T-helper 2 cell treated with Interferon-gamma antibody and Interleukin-4, amounts not matched to agents 5 μg/mL and 100 μg/mL, for 36 hours (primary cell): Measurements from ENCODE around the gene PXK.
"Not testable (repeated sequence)": the region's sequence is repeated elsewhere in the genome, so short reads cannot be mapped to it uniquely, and the experiment has no call there.

Source experiments
- DNase-seq: peaks from one replicate; pipeline ENCODE4 v3.0.0; 2021; ENCODE audit warnings: low spot score
- H3K27ac Mint-ChIP-seq: one replicate; pipeline ENCODE4 v1.8.0; 2021; ENCODE audit warnings: mild to moderate bottlenecking, mixed read lengths
- H3K27me3 Mint-ChIP-seq: one replicate; pipeline ENCODE4 v1.8.0; 2021; ENCODE audit warnings: low read depth, mixed read lengths
- H3K36me3 Mint-ChIP-seq: one replicate; pipeline ENCODE4 v1.8.0; 2021; ENCODE audit warnings: low read depth, mixed read lengths
- H3K4me1 Mint-ChIP-seq: one replicate; pipeline ENCODE4 v1.8.0; 2021; ENCODE audit warnings: low read depth, mixed read lengths
- H3K4me3 Mint-ChIP-seq: one replicate; pipeline ENCODE4 v1.8.0; 2022; ENCODE audit warnings: mild to moderate bottlenecking, moderate library complexity, mixed read lengths
- H3K9me3 Mint-ChIP-seq: one replicate; pipeline ENCODE4 v1.8.0; 2021; ENCODE audit warnings: mixed read lengths

The PXK gene

GRCh38 chr3:58329150-58329921 lies 3.4 kb upstream of the PXK start:
- peak overlapping the region; percentile 26 for H3K27ac Mint-ChIP-seq
- no peak for DNase-seq
- peaks cover 28% of the 10 kb centered on the region for H3K4me1 Mint-ChIP-seq
- H3K4me3 Mint-ChIP-seq, result no peak overlapping the region
- H3K27me3 Mint-ChIP-seq, result no peaks in the 10 kb centered on the region
- no peaks in the 10 kb centered on the region for H3K9me3 Mint-ChIP-seq
- peaks cover 1% of the 10 kb centered on the region for H3K36me3 Mint-ChIP-seq

GRCh38 chr3:58329922-58330413 lies 2.7 kb upstream of the PXK start:
- H3K27ac Mint-ChIP-seq, result no peak overlapping the region
- peaks cover 1% of the 10 kb centered on the region for H3K36me3 Mint-ChIP-seq
- no peaks in the 10 kb centered on the region for H3K9me3 Mint-ChIP-seq

GRCh38 chr3:58331593-58332152 lies 1.0 kb upstream of the PXK start:
- no peak for DNase-seq
- peak overlapping the region; percentile 70 for H3K4me3 Mint-ChIP-seq
- no peaks in the 10 kb centered on the region for H3K9me3 Mint-ChIP-seq
- peaks cover 6% of the 10 kb centered on the region for H3K36me3 Mint-ChIP-seq
- H3K4me1 Mint-ChIP-seq, result peaks cover 33% of the 10 kb centered on the region
- no peaks in the 10 kb centered on the region for H3K27me3 Mint-ChIP-seq
- H3K27ac Mint-ChIP-seq, result peak overlapping the region; percentile 33

More at GRCh38 chr3:58329922-58330413, 2.7 kb upstream of the PXK start:
- Mint-ChIP-seq H3K27me3 (no peaks in the 10 kb centered on the region), H3K4me3 (no peak overlapping the region), H3K4me1 (peaks cover 28% of the 10 kb centered on the region)
- no peak for DNase-seq

DNA sequence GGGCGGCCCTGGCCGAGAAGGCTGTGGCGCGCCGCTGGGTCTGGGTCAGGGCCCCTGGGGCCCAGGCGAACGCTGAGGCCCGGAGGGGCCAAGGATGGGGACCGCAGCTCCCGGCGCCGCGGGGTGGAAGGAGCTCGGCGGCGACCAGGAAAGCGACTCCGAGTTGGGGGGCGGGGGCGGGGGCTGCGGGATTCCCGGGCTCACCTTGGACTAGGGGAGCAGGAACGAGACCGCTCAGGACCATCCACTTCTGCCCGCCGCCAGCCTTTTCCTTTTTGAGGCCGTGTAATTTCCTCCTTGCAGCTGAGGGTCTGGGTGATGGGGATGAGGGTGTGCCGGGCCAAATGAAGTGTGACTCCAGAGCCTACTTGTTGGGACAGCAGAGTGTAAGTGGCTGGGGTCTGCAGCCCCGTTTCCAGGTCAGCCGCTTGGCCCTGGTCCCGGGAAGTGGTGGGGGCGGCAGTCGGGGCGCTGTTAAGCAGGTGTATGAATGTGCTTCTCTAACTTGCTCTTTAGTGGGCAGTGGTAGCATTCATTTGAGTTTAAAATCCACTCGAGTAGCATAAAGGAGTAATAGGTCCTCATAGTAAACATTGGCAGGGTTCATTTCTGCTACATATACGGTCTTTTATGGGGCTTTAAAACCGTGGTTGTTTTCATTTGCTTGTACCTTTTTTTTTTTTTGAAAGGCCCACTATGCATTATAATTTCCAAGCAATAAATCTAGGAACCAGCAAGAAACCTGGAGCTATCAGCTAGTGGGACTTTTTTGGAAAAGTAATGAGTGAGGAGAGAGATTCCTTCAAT lies 717 bp downstream of the PXK start:
- peak overlapping the region; percentile 97 for H3K27ac Mint-ChIP-seq
- H3K27me3 Mint-ChIP-seq, result no peaks in the 10 kb centered on the region
- no peaks in the 10 kb centered on the region for H3K9me3 Mint-ChIP-seq
- peak; percentile 40 for DNase-seq
- H3K4me1 Mint-ChIP-seq, result peaks cover 34% of the 10 kb centered on the region
- peaks cover 11% of the 10 kb centered on the region for H3K36me3 Mint-ChIP-seq
- peak overlapping the region; percentile 99 for H3K4me3 Mint-ChIP-seq

DNA sequence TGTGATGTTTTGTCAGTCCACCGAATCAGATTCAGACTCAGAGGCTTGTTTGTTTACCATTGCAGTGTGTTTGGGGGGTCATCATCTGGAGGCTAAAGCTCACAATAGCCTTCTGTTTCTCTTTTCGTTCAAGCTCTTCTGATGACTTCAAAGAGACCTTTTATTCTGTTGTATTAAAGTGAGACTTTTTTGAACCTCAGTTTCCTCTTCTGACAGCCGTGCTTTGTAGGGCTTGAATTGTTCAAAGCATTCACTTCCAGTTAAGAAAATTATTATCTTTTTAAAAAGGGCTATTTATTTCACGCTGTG lies 1.3 kb downstream of the PXK start:
- no peaks in the 10 kb centered on the region for H3K27me3 Mint-ChIP-seq
- H3K4me3 Mint-ChIP-seq, result peak overlapping the region; percentile 99
- H3K9me3 Mint-ChIP-seq, result no peaks in the 10 kb centered on the region
- peaks cover 37% of the 10 kb centered on the region for H3K4me1 Mint-ChIP-seq
- no peak for DNase-seq
- peak overlapping the region; percentile 97 for H3K27ac Mint-ChIP-seq
- peaks cover 15% of the 10 kb centered on the region for H3K36me3 Mint-ChIP-seq

DNA sequence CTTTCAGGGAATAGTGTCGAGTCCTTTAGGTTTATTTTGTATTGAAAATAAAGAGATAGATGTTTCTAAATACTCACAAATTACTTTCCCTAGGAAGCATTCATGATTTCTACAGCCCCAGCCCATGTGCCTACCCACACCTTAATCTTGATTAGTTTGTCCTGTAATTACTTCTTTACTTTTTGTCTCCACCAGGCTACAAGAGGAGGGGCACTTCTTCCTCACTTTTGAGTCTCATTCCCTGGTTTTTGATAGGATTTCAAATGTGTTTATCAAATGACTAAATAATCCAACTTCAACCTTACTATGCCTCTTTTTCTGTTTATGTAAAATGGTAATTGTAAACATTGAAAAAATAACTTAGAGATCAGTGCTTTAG lies 1.8 kb downstream of the PXK start:
- Mint-ChIP-seq H3K4me1 (peaks cover 37% of the 10 kb centered on the region), H3K4me3 (peak overlapping the region; percentile 99), H3K27ac (peak overlapping the region; percentile 97), H3K27me3 (no peaks in the 10 kb centered on the region), H3K9me3 (no peaks in the 10 kb centered on the region), H3K36me3 (peaks cover 20% of the 10 kb centered on the region)
- DNase-seq, result no peak

- peak overlapping the region; percentile 99 for H3K4me3 Mint-ChIP-seq
- peaks cover 37% of the 10 kb centered on the region for H3K4me1 Mint-ChIP-seq
These were observed 2.9 kb downstream of the PXK start for GRCh38 chr3:58335652-58335947.

GRCh38 chr3:58336135-58336882 lies 3.6 kb downstream of the PXK start:
- Mint-ChIP-seq H3K36me3 (peaks cover 30% of the 10 kb centered on the region), H3K27ac (peak overlapping the region; percentile 49), H3K27me3 (no peaks in the 10 kb centered on the region), H3K4me3 (peak overlapping the region; percentile 4), H3K4me1 (peaks cover 44% of the 10 kb centered on the region), H3K9me3 (no peaks in the 10 kb centered on the region)
- no peak for DNase-seq

More at GRCh38 chr3:58335652-58335947, 2.9 kb downstream of the PXK start:
- DNase-seq, result no peak
- Mint-ChIP-seq H3K36me3 (peaks cover 23% of the 10 kb centered on the region), H3K27ac (peak overlapping the region; percentile 97), H3K9me3 (no peaks in the 10 kb centered on the region), H3K27me3 (no peaks in the 10 kb centered on the region)

DNA sequence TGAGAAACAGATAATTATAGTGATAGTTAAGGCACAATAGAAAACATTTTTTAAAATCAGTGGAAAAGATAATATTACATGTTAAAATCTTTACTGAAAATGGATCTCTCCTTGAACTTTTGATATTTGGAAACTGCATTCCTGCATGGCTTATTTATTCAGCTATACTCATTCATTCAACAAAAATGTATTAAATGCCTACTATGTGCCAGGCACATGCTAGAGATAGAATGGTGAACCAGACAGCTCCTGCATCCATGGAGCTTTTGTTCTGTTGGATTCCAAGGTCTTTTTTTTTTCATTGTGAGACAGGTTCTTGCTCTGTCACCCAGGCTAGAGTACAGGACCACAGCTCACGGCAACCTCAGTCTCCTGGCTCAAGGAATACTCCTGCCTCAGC lies 4.5 kb downstream of the PXK start:
- no peaks in the 10 kb centered on the region for H3K9me3 Mint-ChIP-seq
- H3K4me1 Mint-ChIP-seq, result peaks cover 44% of the 10 kb centered on the region
- H3K36me3 Mint-ChIP-seq, result peaks cover 36% of the 10 kb centered on the region
- H3K4me3 Mint-ChIP-seq, result no peak overlapping the region
- H3K27ac Mint-ChIP-seq, result no peak overlapping the region
- no peaks in the 10 kb centered on the region for H3K27me3 Mint-ChIP-seq
- DNase-seq, result no peak

GRCh38 chr3:58339146-58339545 lies 6.5 kb downstream of the PXK start:
- DNase-seq, H3K27me3 Mint-ChIP-seq, H3K4me3 Mint-ChIP-seq, H3K9me3 Mint-ChIP-seq: not testable (repeated sequence)
- Mint-ChIP-seq H3K27ac (peak overlapping the region; percentile 47), H3K36me3 (peaks cover 38% of the 10 kb centered on the region), H3K4me1 (peaks cover 46% of the 10 kb centered on the region)

- no peaks in the 10 kb centered on the region for H3K27me3 Mint-ChIP-seq
- no peaks in the 10 kb centered on the region for H3K9me3 Mint-ChIP-seq
- H3K4me1 Mint-ChIP-seq, result peaks cover 40% of the 10 kb centered on the region
- peaks cover 36% of the 10 kb centered on the region for H3K36me3 Mint-ChIP-seq
- DNase-seq, result no peak
- peak overlapping the region; percentile 24 for H3K27ac Mint-ChIP-seq
- H3K4me3 Mint-ChIP-seq, result no peak overlapping the region
These were observed 8.0 kb downstream of the PXK start for GRCh38 chr3:58340594-58341244.

- peaks cover 35% of the 10 kb centered on the region for H3K36me3 Mint-ChIP-seq
- peaks cover 40% of the 10 kb centered on the region for H3K4me1 Mint-ChIP-seq
- no peak for DNase-seq
- H3K9me3 Mint-ChIP-seq, result no peaks in the 10 kb centered on the region
- H3K27ac Mint-ChIP-seq, result no peak overlapping the region
- H3K4me3 Mint-ChIP-seq, result no peak overlapping the region
- no peaks in the 10 kb centered on the region for H3K27me3 Mint-ChIP-seq
These were observed 8.7 kb downstream of the PXK start for GRCh38 chr3:58341376-58341775.

DNA sequence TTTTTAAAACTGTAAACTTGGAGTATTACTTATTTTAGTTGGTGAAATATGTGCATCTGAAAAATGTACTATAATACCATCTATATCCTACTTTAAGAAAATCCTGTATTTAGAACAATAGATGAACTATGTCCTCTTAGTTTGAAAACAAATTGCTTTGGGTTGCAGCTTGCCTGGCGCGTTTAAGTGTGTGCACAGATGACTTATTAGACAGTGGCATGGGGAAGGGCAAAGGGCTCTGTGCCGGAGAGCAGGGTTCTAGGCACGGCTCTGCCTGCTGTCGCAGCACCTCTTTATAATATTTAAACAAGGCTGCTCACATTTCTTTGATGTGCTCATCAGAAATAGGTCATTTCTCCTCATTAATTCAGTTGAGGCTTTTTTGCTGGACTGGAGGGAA lies 10.0 kb downstream of the PXK start:
- Mint-ChIP-seq H3K27me3 (no peaks in the 10 kb centered on the region), H3K27ac (no peak overlapping the region), H3K4me3 (no peak overlapping the region), H3K36me3 (peaks cover 39% of the 10 kb centered on the region), H3K4me1 (peaks cover 43% of the 10 kb centered on the region), H3K9me3 (no peaks in the 10 kb centered on the region)
- no peak for DNase-seq
